Midbrain (tissue), 1 donor: Measurements from ENCODE around the gene DDX41.
"Not testable (repeated sequence)": the region's sequence is repeated elsewhere in the genome, so short reads cannot be mapped to it uniquely, and the experiment has no call there.

Experiments used
- DNase-seq: peaks from one replicate; lab custom pipeline; 2025; lab: John Stamatoyannopoulos, UW

Gene DDX41

DNA sequence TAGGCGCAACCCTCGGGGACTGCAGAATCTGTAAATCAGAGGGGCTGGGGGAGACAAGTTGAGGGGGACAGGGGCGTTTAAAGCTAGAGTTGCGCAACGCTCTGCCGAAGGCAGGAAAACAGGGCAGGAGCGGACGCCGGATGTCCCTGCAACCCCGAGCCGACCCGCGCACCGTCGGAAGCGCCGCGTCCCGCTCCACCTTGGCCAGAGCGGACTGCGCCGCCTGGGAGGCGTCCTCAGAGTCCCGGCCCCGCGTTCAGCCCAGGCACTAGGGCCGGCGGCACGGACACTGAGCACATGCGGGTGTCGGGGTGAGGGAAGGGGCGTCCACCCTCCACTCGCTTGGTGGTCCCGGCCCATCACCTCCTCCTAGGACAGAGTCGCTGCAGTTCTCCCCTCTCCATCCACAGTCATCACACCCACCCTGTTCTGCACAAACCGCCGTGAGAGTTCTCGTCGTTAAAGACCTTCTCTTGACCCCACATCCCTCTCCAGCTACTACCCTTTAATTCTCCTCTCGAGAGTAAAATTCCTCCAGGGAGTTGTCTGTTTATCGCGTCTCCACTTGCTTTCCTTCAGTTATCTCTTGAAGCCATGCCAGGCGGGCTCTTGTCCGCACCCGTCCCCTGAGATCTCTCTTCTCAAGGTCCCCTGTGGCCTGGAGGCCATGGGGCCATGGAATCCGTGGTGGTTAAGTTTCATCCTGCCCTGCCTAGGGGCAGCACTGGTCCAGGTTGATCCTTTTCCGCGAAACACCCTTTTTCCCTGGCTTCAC, 18.6 kb downstream of the DDX41 start:
- DNase-seq, result no peak

DNA sequence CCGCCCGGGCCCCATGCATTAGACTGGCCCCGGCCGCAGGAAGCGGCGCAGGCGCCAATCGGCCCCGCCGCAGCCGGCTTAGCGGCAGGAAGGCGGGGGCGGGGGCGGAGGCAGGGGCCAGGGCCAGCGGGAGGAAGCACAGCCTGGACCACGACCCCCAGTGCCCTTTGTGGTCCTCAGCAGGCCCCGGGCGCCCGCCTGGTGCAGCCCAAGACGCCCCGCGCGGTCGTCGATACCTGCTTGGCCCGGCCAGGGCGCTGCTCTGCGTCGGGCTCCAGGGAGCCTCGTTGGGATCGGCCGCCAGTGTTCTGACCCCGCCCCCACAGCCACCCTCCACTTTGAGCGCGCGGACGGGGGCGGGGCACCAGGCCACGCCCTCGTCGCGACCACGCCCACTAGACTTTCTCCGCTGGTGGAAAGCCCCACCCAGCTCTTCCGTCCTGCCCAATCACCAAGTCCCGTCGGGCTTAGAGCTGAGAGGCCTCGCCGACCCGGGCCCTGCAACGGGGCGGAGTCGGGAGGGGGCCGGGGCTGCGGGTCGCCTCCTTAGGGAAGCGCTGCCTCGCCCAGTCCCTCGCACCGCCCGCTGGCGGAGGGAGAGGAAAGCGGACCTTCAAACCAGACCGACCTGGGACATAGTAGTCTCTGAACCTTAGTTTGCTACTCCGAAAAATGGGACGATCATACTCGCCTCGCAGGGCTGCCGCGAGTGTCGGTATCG, 19.3 kb downstream of the DDX41 start, which contains the start of gene PDLIM7:
Gene PDLIM7 (minus strand): TSS at position 313 of the 721 bp plus-strand sequence. CDS start 1,092 bp downstream, outside the sequence.
- peak; percentile 83 for DNase-seq

DNA sequence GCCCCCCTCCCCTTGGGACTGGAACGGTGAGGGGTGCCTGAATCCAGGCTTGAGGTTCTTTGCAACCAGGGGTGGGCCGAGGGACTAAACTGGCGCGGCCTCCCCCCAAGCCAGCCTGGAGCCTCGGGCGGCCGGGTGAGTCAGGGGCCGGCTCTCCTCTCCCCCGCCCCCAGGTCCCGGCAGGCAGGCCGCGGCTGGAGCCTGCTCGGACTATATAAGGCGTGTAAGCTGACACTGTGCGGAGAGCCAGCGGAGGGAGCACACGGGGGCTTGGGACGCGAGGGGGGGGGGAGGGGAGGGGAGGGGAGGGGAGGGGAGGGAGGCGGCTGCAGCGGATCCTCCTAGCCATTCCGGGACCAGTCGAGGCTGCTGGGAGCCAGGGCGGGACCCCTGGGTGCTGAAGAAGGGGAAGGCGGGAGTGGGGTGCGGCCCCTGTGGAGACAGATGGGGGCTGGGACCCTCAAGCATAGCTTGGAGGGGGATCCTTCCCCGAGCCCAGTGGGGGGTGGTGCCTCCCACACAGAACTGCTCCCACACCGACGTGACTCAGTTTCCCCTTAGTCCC, 20.0 kb downstream of the DDX41 start:
- DNase-seq, result no peak

DNA sequence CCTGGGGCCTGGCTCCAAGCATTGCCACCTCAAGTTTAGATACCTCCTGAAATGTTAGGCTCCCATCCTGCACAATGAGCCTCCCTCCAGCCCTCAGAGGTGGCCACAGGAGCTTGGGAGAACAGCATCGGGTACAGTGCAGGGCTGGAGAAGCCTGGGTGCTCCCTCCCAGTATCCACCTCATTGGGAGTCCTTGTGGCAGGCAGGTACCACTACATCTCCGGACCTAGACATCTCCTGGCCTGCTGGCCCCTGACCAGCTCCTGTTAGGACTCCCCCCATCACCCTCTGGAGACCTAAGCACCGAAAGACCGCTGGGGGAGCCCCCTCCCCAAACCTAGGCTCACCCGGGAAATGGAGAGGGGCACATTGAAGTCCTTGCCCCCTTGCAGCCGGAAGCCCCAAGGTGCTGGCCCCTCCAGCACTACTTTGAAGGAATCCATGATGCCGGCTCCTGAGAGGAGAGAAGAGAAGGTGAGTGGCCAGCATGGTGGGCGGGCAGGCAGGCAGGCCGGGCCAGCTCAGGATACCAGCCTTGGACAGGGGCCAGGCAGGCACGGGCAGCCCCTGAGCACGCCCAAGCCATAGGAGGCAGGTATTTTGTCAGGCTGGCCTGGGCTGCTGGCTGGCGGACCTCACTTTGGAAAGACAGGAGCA, 20.6 kb downstream of the DDX41 start:
- DNase-seq, result no peak

DNA sequence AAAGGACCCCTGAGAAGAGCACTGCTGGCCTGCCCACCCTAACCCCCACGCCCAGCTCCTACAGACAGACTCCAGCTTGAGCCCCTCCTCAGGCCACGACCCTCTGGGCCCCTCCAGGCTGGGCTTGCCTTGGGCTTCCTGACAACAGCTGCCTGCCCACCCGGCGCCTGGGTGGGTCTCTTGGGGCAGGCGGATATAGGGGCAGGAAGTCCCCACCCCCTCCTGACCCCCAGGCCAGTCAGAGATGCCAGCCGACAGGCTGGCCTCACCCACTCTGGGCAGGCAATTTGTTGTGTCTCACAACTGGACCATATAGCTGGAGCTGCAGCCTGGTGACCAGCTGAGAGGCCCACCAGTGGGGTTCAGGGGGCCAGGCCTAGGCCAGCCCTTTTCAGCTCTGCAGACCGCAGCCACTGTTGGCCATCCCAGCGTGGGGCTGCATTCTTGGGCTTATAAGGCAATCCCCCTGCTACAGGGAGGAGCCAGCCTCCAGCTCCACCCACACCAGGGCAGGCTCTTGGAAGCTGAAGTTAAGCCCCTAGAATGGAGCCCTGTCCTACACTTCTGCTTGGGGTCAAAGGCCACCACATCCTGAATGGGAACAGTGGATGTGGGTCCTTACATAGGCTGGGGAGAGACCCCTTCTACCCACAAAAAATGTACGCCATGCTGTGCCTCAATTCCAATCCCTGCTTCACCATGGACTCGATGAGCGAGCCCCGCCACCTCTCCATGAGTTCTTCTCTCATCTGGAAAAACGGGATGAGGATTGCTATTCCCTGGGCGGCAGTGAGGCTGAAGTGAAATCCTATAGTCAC, 21.3 kb downstream of the DDX41 start:
- DNase-seq, result no peak

DNA sequence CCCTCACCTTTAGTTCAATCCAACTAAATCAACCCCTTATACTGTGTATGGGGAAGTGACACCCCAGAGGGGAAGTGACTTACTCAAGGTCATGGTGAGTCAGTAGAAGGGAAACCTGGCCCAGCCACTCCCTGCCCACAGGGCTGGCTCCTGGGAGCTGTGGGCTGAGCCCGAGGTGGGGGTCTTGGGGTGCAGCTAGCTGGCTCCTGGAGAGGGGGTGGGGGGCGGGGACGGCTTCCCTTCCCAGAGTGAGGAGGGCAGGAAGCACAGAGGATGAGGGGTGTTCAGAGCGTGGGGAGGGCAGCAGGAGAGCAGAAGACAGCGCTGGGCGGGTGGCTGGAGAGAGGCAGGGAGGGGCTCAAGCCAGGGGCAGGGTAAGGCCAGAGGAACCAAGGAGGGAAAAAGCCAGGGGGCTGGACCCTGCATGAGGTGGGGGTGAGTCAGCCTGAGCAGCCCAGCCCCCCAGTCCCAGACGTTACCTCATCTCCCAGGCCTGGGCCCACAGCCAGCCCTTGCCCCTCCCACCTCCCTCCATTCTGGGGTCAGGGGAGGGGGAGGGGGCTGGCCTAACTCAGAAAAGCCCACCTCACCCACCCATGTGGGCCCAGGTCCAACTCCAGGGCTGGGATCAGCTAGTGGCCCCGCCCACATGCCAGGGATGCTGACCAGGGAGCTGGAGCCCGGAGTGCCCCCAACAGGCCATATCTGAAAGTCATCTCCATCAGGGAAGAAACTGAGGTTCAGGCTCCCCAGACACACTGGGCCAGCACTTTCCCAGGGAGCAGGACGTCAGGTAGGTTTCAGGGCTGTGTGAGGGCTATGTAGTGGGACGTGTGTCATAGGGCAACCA, 22.2 kb downstream of the DDX41 start:
- DNase-seq, result no peak

DNA sequence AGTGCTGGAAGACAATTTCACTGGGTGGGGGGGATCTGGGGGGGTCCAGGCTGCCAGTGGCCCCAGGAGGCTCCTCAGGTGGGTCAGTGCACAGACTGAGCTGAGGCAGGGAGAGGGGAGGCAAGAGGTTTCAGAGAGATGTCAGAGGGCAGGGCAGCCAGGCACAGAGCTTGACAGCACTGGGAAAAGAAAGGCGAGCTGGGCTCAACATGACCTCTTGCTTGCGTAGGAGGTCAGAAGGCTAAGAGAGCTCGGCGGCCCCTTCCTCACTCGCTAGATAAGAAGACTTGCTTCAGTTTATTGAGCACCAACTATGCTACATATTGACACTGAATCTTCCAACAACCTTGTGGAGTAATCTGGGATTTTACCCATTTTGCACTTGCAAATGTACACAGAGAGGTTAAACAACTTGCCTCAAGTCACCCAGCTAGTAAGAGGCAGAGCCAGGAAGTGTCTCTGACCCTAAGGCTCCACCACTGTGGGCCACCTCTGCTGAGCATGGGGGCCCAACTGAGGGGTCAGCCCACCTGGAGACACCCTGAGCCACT, 22.9 kb downstream of the DDX41 start:
- no peak for DNase-seq

DNA sequence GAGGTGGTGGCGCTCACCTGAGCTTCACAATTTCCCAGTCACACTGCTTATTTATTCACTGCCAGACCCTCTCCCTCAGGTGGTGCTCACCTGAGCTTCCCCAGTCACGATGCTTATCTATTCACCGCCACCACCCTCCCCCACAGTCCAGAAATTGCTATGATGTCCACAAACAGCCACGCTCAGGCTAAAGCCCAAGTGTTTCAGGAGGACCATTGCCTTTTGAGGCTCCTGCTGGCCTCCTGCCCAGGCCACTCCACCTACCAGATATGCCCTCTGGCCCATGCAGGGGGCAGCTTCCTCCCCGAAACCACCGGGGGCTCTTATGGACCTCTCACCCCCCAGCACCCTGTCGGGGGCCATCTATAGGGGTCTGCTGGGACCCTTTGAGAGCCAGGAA, 23.9 kb downstream of the DDX41 start:
- DNase-seq, result no peak

DNA sequence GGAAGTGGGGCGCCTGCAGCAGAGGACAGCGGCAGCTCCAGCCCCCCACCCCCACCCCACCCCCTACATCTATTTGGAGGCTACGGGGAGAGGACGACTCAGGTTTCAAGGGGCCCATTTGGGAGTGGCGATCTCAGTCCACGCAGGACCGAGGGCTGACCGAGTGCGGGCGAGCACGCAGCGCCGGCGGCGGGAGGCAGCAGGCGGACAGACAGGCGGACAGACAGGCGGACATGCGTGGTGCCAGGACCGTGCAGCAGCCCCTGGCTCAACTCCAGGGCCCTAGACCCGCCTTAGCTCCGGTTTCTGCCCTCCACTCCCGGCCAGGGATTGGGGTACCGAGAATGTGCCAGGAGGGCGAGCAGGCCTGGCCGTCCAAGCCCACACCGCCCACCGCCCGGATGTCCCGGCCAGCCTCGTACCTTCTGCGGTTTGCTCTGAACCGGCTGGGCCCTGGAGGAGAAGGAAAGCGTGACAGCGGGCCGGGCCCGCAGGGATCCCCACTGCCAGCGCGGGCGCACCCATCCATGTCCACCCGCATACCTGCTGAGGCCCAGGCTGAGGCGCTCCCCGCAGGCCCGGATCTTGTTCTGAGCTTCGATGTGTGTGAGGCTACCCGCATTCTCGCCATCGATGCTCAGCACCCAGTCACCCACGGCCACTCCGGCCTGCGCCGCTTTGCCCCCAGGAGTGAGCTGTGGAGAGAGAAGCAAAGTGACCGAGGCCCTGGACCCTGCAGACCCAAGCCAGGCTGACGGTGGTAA, 24.6 kb downstream of the DDX41 start:
- DNase-seq, result no peak

DNA sequence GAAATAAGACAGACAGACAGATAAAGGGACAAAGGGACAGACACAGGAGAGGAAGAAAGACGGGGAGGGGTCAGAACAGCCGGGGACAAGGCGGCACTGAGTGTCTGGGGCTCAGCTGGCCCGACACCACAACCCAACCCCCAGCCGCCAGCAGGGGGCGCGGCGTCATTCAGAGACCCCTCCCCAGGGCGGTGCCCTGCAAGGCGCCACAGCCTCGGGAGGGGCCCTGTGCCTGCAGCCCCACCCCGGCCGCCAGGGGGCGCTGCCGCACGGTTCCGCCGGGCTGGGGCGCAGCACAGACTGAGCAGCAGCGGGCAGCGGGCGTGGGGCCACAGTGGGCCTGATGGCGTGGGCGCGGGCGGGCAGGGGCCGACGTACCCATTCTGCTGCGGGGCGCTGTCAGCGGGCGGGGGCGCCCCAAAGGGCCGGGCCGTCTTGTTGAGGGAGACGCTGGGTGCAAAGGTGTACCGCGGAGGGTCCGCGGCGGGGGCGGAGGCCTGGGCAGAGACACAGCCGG, 25.3 kb downstream of the DDX41 start:
- no peak for DNase-seq

DNA sequence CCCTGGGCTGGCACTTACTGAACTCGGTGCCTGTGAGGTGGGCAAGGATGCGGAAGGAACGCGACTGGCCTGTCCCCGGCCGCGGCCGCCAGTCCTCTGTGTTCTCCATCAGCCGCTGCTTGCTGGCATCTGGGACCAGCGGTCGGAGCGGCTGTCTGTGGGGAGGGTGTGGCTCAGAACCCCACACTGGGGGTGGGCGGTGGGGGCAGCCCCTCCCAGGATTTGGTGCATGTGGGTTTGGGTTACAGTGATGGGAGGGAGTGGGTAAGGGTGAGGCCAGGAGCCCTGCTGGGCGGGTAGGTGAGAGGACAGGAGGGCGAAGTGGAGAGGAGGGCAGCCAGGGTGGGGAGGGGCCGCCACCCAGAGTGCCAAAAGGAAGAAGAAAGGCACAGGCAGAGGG, 25.8 kb downstream of the DDX41 start:
- no peak for DNase-seq

DNA sequence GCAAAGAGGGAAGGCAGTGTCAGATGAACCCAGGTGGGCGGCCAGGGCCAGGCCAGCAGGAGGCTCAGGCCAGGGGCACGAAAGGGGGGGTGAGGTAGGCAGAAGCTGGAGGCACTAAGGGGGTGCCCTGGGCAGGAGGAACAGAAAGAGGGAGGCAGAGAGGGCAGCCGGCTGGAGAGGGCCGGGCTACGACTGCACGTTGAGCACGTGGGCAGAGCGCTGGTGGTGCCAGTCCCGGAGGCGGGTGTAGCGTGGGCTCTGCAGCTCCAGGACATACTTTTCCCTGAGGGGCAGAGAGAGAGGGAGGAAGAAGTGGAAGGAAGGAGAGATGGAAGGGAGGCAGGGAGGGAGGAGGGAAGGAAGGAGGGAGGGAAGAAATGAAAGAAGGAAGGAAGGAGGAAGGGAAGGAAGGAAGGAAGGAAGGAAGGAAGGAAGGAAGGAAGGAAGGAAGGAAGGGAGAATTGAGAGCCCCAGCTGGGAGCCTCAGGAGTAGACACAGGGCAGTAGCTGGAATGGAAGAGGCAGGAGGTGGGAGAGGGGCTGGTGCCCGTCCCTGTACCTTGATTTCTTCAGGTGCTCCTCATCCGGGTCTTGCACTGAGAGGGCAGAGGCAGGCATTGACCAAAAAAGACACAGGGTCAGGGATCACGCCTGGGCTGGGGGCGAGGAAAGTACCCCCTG, 26.3 kb downstream of the DDX41 start:
- DNase-seq, result no peak

DNA sequence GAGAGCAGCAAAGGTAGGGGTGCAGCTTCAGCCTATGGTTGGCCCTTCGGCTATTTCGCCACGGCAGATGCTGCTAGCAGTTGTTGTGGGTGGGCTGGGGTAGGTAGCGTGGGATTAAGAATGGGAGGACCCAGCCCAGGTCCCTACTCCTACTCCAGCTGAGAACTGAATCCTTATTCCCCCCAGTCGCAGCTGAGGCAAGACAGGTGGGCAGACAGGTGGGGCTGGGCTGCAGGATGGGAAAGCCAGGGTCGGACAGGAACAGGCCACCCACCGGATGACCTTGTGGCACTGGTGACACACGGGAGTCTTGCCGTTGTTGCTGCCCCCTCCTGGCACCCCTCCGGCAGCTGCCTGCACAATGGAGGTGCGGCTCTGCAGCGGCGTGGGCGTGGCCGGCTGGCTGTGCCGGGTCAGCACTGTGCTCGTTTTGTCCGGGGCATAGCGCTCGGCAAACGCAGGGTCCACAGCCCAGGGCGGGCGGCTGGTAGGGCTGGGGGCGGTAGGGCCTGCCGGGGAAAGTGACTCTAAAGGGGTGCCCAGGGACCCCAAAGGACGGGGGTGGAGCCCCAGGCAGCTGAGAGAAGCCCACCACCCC, 27.5 kb downstream of the DDX41 start:
- DNase-seq, result no peak

DNA sequence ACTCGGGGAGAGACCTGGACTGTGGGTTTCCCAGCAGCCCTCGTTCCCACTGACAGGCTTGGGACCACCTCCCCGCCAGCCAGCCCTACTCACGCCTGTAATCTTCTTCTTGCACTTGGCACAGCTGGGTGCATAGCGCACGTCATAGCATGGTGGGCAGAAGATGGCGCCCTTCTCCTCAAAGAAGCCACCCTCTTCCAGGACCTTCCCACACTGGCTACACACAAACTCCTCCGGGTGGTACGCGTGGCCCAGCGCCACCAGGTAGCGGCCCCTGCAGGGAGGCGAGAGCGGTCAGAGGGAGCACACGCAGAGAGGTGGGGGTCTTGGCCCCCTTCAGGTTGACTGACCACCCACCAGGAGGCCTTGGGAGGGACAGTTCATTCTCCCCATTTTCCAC, 28.8 kb downstream of the DDX41 start:
- DNase-seq, result no peak

DNA sequence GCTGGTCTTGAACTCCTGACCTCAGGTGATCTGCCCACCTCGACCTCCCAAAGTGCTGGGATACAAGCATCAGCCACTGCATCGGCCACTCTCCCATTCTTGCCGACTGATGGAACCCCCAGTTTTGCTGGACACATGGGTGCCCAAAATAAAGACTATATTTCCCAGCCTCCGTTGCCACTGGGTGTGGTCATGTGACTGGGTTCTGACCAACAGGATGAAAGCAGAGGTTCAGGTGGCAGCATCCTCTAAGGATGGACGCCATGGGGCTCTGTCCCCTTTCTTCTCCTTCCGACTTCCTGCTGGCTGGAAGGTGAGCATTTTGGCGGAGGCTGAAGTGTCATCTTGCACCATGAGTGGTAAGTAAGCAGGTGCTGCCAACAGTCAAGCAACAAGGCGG, 29.6 kb downstream of the DDX41 start:
- DNase-seq, result no peak

DNA sequence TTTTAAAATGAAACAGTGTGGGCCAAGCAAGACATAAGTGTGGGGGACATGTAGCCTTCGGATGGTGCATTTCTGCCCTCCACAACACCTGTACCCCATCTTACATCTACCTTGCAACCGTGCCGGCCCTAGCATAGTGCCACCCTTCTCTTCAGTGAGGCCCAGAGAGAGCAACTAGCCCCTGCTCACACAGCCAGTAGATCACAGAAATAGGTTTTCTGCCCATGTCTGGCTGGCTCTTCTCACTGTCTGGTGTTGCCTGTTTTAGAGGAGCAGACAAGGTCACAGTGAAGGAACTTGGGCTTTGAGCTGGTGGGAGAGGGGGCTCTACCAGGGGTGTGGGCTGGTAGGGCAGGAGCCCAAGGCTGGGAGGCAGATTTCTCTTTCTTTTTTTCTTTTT, 30.5 kb downstream of the DDX41 start:
- no peak for DNase-seq

DNA sequence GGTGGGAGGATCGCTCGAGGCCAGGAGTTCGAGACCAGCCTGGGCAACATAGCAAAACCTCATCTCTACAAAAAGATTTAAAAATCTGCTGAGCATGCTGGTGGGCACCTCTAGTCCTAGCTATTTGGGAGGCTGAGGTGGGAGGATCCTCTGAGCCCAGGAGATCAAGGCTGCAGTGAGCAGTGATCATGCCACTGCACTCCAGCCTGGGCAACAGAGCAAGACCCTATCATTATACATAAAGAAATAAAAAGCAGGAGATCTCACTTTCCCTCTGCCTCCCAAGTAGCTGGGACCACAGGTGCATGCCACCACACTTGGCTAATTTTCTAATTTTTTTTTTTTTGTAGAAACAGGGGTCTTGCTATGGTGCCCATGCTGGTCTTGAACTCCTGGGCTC, 31.0 kb downstream of the DDX41 start:
- not testable (repeated sequence) for DNase-seq

DNA sequence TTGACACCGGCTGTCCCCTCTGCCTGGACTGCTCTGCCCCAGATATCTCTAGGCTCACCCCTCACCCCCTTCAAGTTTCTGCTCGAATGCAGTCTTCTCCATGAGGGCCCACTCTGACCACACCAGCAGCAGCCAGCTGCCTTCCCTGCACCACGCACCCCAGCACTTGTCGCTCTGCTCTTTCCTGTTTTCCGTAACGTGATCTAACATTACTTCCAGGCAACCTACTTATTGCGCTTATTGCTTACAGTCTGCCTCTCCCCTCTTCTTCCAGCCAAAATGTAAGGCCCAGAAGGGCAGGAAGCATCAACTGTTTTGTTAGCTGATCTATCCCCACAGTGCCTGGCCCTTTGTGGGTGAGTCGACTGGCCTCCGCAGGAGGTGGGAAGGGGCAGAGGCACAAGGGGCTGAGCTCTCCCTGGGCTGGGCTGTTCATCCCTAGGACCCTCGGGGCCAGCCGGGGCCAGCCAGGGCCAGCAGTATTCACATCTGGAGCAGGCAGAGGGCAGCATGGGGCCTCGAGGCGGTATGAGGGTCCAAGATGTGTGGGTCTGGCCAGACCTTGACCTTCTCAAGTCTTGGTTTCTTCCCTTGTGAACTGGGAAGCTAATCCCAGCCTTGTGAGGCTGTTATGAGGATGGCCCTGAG, 31.7 kb downstream of the DDX41 start:
- DNase-seq, result no peak
